ENCODE measurements around the gene TRIM38. TPM values are rescaled to one million over a fixed set of nuclear protein-coding genes. Genes with fewer than 3 reads are reported as not detected.

Gene TRIM38
- total RNA-seq, 1 donor from 2014 or later = 15.8 TPM

DNA sequence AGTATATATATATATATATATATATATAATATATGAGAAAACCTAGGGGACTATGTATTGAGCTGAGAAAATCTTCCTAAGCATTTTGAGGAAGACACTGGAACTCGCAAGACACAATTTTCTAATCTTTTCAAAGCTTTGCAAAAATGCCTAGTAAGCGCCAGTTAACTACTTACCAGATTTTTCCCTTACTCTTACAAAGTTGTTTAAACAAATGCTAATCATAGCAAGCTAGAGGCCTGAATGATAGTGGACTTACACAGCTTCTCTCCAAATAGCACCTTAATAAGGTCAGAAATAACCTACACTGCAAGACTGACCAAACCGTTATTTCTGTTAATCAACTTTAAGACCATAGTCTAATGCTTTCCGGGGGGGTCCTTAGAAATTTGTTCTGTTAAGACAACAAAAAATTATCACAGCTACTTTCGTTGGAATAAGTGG is 68.6 kb downstream of the TRIM38 start:
- Mint-ChIP-seq H3K36me3 (no peaks in the 10 kb centered on the region), H3K4me3 (peak overlapping the region; percentile 90), H3K27me3 (ENCODE audit: low read depth) (no peaks in the 10 kb centered on the region), H3K9me3 (no peaks in the 10 kb centered on the region), H3K4me1 (peaks cover 61% of the 10 kb centered on the region), H3K27ac (peak overlapping the region; percentile 99)
- no peak for DNase-seq (ENCODE audit: low spot score in 2 of 2, unreplicated experiment in 2 of 2)
- TF ChIP-seq, protein P1, sequence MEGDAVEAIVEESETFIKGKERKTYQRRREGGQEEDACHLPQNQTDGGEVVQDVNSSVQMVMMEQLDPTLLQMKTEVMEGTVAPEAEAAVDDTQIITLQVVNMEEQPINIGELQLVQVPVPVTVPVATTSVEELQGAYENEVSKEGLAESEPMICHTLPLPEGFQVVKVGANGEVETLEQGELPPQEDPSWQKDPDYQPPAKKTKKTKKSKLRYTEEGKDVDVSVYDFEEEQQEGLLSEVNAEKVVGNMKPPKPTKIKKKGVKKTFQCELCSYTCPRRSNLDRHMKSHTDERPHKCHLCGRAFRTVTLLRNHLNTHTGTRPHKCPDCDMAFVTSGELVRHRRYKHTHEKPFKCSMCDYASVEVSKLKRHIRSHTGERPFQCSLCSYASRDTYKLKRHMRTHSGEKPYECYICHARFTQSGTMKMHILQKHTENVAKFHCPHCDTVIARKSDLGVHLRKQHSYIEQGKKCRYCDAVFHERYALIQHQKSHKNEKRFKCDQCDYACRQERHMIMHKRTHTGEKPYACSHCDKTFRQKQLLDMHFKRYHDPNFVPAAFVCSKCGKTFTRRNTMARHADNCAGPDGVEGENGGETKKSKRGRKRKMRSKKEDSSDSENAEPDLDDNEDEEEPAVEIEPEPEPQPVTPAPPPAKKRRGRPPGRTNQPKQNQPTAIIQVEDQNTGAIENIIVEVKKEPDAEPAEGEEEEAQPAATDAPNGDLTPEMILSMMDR (IDR thresholded peaks at IDR 0.05; ENCODE audit: unreplicated experiment) = no peak

DNA sequence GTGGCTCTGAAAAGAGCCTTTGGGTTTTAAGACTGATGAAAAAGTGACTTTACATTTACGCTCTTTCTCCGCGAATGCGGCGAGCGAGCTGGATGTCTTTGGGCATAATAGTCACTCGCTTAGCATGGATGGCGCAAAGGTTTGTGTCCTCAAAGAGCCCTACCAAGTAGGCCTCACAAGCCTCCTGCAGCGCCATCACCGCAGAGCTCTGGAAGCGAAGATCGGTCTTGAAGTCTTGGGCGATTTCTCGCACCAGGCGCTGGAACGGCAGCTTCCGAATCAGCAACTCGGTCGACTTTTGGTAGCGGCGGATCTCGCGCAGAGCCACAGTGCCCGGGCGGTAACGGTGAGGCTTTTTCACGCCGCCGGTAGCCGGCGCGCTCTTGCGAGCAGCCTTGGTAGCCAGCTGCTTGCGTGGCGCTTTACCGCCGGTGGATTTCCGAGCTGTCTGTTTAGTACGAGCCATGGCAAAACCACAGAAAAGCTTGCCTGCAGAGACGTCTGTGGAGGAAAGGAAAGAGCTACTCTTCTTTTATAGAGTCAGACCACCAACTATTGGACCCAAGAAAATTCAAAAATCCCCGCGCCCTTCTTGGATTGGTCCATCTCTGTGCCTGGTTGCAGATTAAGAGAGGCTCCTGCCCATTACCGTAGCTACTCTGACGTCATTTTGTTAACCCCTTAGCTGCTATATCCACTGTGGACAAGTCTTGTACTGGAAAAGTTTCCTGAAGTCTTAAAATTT is 69.2 kb downstream of the TRIM38 start:
- Mint-ChIP-seq H3K4me1 (peaks cover 64% of the 10 kb centered on the region), H3K4me3 (peak overlapping the region; percentile 90), H3K9me3 (no peaks in the 10 kb centered on the region), H3K27me3 (ENCODE audit: low read depth) (no peaks in the 10 kb centered on the region), H3K27ac (peak overlapping the region; percentile 99), H3K36me3 (no peaks in the 10 kb centered on the region)
- peak; percentile 62 to 89 for DNase-seq (ENCODE audit: low spot score in 2 of 2, unreplicated experiment in 2 of 2)
- TF ChIP-seq, protein P1 (IDR thresholded peaks at IDR 0.05; ENCODE audit: unreplicated experiment) = no peak

DNA sequence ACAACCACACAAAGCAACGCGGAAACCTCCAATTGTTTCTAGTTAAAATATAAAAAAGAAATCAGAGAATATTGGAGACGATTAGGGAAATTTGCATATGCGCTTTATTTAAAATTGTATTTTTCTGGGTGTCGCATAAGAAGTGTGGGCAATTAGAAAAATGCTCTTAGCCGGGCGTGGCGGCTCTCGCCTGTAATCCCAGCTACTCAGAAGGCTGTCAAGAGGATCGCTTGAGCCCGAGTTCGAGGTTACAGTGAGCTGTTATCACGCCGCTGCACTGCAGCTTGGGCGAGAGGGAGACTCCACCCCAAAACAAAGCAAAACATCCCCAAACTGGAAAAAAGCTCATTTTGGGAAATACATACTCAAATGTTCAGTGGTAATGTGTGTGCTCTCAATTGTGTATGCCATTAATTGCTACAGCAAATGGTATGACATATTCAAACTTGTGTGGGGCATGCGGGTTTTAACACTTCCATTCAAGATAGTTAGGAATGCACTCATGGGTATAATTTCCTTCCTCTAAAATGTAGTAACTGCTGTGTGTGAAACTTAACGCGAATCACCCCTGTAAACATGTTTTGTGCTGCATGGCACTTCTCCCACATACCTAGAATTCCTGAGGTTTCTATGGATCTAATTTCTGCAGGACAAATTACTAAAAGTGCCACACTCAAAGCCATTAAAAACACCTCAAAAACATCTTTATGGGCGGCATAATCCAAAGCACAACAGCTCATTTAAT is 69.9 kb downstream of the TRIM38 start:
- Mint-ChIP-seq H3K27me3 (ENCODE audit: low read depth) (no peaks in the 10 kb centered on the region), H3K4me1 (peaks cover 59% of the 10 kb centered on the region), H3K27ac (peak overlapping the region; percentile 99), H3K9me3 (no peaks in the 10 kb centered on the region), H3K4me3 (peak overlapping the region; percentile 90), H3K36me3 (no peaks in the 10 kb centered on the region)
- peak in 1 of 2 experiments; percentile 47 for DNase-seq (ENCODE audit: low spot score in 2 of 2, unreplicated experiment in 2 of 2)
- TF ChIP-seq, protein P1 (IDR thresholded peaks at IDR 0.05; ENCODE audit: unreplicated experiment) = no peak

DNA sequence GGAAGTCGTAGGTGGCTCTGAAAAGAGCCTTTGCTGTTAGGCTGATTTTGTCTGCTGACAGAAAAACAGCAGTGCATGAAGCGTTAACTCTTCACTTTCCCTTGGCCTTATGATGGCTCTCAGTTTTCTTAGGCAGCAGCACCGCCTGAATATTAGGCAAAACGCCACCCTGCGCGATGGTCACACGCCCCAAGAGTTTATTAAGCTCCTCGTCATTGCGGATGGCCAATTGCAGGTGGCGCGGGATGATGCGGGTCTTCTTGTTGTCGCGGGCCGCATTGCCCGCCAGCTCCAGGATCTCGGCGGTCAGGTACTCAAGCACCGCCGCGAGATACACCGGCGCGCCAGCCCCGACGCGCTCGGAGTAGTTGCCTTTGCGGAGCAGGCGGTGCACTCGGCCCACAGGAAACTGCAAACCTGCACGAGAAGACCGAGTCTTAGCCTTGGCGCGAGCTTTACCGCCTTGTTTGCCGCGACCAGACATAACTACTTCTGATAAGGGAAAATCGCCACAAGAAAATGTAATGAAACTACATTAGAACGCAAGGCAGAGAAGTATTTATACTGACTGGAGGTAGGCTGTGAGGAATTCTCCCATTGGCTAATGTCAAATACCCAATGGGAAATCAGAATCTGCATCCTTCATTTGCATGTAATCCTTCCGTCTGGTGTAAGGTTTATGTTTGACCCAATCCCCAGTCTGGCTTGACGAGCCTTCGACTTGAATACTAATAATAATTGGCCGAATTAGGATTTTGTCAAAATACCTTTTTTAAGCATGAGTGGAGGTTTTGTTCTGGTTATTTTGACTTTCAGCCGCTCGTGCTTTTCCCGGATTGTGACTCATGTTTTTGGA is 70.7 kb downstream of the TRIM38 start:
- TF ChIP-seq, protein P1 (IDR thresholded peaks at IDR 0.05; ENCODE audit: unreplicated experiment) = no peak
- DNase-seq (ENCODE audit: low spot score in 2 of 2, unreplicated experiment in 2 of 2) = peak in 1 of 2 experiments; percentile 68
- no peaks in the 10 kb centered on the region for H3K36me3 Mint-ChIP-seq
- peaks cover 56% of the 10 kb centered on the region for H3K4me1 Mint-ChIP-seq
- peak overlapping the region; percentile 90 for H3K4me3 Mint-ChIP-seq
- H3K27me3 Mint-ChIP-seq (ENCODE audit: low read depth) = no peaks in the 10 kb centered on the region
- H3K9me3 Mint-ChIP-seq = no peaks in the 10 kb centered on the region
- peak overlapping the region; percentile 99 for H3K27ac Mint-ChIP-seq

DNA sequence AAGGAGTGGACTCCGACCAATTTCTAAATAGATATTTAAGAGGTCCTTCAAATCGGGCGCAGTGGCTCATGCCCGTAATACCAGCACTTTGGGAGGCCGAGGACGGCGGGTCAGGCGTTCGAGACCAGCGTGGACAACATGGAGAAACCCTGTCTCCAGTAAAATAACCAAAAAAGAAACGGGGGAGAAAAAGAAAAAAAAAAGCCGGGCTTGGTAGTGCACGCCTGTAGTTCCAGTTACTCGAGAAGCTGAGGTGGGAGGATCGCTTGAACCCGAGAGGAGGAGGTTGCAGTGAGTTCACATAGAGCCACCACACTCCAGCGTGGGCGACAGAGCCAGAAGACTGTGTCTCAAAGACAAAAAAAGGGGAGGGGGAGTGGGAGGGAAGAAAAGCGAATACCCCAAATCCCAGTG is 71.3 kb downstream of the TRIM38 start:
- TF ChIP-seq, protein P1 (IDR thresholded peaks at IDR 0.05; ENCODE audit: unreplicated experiment) = no peak
- no peak for DNase-seq (ENCODE audit: low spot score in 2 of 2, unreplicated experiment in 2 of 2)
- Mint-ChIP-seq H3K9me3 (no peaks in the 10 kb centered on the region), H3K36me3 (no peaks in the 10 kb centered on the region), H3K27me3 (ENCODE audit: low read depth) (no peaks in the 10 kb centered on the region), H3K4me3 (peak overlapping the region; percentile 90), H3K27ac (peak overlapping the region; percentile 99), H3K4me1 (peaks cover 53% of the 10 kb centered on the region)
